GM23248 (cell line): ENCODE data around the gene FTSJ1.

Experiments
- EZH2 ChIP-seq: fragments of 200-600 bp; sonication (generic); IDR thresholded peaks from 2 replicates; pipeline ENCODE4 v1.6.1; 2018; ENCODE audit warnings: antibody characterized with exemption, mild to moderate bottlenecking; ENCODE audit not compliant: insufficient read depth, poor library complexity, severe bottlenecking
- EZH2phosphoT487 ChIP-seq: fragments of 200-600 bp; sonication (generic); IDR thresholded peaks from 2 replicates; pipeline ENCODE4 v1.6.1; 2018; ENCODE audit warnings: antibody characterized with exemption, moderate library complexity, mild to moderate bottlenecking, low read depth; ENCODE audit not compliant: insufficient read depth

DNA sequence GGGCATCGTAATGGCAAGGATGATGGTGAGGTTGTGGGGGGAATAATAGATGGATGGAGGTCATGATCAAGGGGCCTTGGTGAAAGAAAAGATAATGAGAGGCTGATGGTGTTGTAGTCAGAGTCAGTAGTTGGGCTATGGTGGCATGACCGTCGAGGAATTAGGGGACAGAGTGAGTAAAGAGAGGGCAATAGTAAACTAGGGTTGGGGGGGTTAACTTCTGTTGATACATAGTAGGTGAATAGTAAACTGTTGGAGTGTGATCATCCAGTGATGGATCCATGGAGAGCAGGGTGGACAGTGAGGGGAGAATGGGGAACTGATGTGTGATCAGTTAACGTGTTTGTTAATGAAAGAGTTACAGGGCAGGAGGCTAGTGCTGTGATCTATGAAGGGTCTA, 920 bp downstream of the FTSJ1 start:
- TF ChIP-seq EZH2 (no peak), EZH2phosphoT487 (no peak)
